Measurements from ENCODE around the gene CPA4.

CPA4 gene

GRCh38 chr7:130303551-130303950 lies 10.6 kb downstream of the CPA4 start:
- no peak for DNase-seq

- DNase-seq: no peak
Measured at GRCh38 chr7:130303982-130304381, 11.0 kb downstream of the CPA4 start.

GRCh38 chr7:130304878-130305277 lies 11.9 kb downstream of the CPA4 start:
- DNase-seq: no peak

GRCh38 chr7:130305433-130306042 lies 12.6 kb downstream of the CPA4 start:
- DNase-seq: no peak

- DNase-seq: no peak
Measured at GRCh38 chr7:130309986-130310385, 17.0 kb downstream of the CPA4 start.

GRCh38 chr7:130314305-130314704 lies 21.3 kb downstream of the CPA4 start:
- DNase-seq: no peak

- DNase-seq: no peak
Measured at GRCh38 chr7:130319541-130319940, 26.6 kb downstream of the CPA4 start.

- peak; percentile 35 for DNase-seq
Measured at GRCh38 chr7:130321542-130322229, 28.7 kb downstream of the CPA4 start.

GRCh38 chr7:130322615-130323014 lies 29.7 kb downstream of the CPA4 start:
- DNase-seq: no peak

- DNase-seq: no peak
Measured at GRCh38 chr7:130324306-130324943, 31.5 kb downstream of the CPA4 start.

- no peak for DNase-seq
Measured at GRCh38 chr7:130329681-130330080, 36.7 kb downstream of the CPA4 start.

- DNase-seq: peak; percentile 34
Measured at GRCh38 chr7:130332259-130333053, 39.5 kb downstream of the CPA4 start.

- DNase-seq: no peak
Measured at GRCh38 chr7:130333832-130334231, 40.9 kb downstream of the CPA4 start.

GRCh38 chr7:130334274-130334673 lies 41.3 kb downstream of the CPA4 start:
- DNase-seq: no peak

GRCh38 chr7:130337410-130337971 lies 44.5 kb downstream of the CPA4 start:
- DNase-seq: no peak

GRCh38 chr7:130338233-130338632 lies 45.3 kb downstream of the CPA4 start:
- DNase-seq: no peak

GRCh38 chr7:130341882-130342281 lies 48.9 kb downstream of the CPA4 start:
- no peak for DNase-seq

GRCh38 chr7:130342701-130343380 lies 49.9 kb downstream of the CPA4 start:
- no peak for DNase-seq

GRCh38 chr7:130344271-130344866 lies 51.4 kb downstream of the CPA4 start, which contains the start of gene CPA5:
Gene CPA5, plus strand, starts transcription at chr7:130344816. Its CDS starts 1,670 bp downstream, at chr7:130346486.
- DNase-seq: no peak

GRCh38 chr7:130345136-130345535 lies 52.2 kb downstream of the CPA4 start:
- no peak for DNase-seq

- no peak for DNase-seq
Measured at GRCh38 chr7:130345725-130346124, 52.8 kb downstream of the CPA4 start.
